OCI-LY3 (cell line): ENCODE data around the gene UQCC5.

Experiments used
- EZH2phosphoT487 ChIP-seq: fragments of 200-600 bp; shearing (Covaris generic); IDR thresholded peaks from 2 replicates; pipeline ENCODE4 v1.6.1; 2018; ENCODE audit warnings: antibody characterized with exemption, mixed run types, low read depth
- TF ChIP-seq, protein P1 (sequence below): fragments of 200-600, 300-600 bp; sonication (generic); IDR thresholded peaks from 2 replicates; pipeline ENCODE4 v1.5.1; 2014; ENCODE audit warnings: antibody characterized with exemption, low read length, low read depth

DNA sequence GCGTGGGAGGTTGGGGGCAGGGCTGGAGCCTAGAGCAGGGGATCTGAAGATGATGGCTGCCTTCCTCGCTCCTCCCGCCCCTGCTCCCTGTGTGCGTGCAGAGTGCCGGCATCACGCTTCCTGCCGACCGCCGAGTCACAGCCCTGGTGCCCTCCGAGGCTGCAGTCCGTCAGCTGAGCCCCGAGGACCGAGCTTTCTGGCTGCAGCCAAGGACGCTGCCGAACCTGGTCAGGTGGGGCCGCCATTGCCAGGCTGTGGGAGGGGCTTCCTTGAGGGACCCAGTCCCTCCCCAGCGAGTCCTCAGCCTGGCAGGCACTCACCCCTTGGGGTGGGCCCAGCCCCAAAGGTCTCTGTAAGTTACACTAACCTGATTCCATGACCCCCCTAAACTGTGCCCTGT, 23.7 kb upstream of the UQCC5 start:
- TF ChIP-seq, protein P1, sequence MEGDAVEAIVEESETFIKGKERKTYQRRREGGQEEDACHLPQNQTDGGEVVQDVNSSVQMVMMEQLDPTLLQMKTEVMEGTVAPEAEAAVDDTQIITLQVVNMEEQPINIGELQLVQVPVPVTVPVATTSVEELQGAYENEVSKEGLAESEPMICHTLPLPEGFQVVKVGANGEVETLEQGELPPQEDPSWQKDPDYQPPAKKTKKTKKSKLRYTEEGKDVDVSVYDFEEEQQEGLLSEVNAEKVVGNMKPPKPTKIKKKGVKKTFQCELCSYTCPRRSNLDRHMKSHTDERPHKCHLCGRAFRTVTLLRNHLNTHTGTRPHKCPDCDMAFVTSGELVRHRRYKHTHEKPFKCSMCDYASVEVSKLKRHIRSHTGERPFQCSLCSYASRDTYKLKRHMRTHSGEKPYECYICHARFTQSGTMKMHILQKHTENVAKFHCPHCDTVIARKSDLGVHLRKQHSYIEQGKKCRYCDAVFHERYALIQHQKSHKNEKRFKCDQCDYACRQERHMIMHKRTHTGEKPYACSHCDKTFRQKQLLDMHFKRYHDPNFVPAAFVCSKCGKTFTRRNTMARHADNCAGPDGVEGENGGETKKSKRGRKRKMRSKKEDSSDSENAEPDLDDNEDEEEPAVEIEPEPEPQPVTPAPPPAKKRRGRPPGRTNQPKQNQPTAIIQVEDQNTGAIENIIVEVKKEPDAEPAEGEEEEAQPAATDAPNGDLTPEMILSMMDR, result no peak
- TF ChIP-seq EZH2phosphoT487, result no peak
